Suppressor macrophage (primary cell): Measurements from ENCODE around the gene TFF3.

Experiments
- DNase-seq, 4 experiments: peaks; one replicate each; pipeline ENCODE4 v3.0.0-alpha.2; 2020 to 2022

TFF3 gene

DNA sequence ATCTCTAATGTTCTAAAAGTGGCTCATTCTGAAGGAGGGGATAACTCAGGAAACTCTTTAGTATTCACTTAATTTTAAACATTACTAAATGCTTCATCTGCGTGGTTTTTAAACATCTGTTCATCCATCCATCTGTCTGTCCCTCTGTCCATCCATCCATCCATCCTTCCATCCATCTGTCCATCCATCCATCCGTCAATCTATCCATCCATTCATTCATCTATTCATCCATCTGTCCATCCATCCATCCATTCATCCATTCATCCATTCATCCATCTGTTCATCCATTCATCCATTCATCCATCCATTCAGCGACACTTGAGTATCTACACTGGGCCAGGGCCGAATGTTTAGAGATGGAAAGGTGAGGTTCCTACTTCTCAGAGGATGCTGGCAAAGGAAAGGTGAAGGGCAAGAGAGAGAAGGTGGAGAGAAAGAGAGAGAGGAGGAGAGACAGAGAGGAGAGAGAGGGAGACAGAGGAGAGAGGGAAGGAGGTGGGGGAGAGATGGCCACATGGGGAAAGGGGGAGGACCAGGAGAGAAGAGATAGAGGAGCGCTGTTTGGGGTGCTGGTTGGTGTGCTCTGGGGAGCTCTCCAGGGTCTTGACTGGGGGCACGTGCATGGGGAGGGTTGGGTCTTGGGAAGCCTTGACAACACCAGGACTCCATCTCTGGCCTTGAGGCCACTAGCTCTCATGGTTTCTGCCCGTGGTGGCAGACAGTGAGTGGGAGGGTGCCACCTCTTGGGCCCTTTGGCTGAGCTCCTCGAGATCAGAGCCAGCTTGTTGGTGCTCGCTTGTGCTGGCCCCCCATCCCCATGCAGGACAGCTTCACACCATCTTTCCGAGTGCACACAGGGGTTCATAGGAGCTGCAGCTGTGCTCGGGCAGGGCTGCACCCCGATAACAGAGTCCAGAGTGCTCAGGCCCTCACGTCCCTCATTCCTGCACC, 50.7 kb downstream of the TFF3 start:
- no peak for DNase-seq

DNA sequence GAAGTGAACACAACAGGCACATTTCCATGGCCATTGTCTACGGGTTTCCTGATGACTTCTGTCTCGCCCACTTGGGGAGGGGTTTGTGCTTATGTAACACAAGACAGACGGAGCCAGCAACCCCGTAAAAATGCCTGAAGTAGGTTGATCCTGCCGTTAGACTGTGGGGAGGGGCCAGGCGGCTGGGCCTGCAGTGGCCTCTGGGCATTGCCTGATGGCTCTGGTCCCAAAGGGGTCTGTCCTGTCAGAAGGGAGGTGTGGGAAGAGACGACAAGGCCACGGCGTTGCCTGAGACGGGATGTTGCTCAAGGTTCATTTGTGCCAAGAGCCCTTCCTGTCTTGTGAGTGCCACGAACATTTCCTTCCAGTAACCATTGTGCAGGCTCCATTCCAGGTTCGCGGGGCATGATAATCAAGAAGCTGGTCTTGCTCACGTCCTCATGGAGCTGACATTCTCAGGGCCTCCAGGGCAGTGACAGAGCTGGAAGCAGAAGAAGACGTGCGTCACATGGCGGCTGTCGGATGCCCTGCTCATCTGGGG, 51.5 kb downstream of the TFF3 start:
- DNase-seq, result peak; percentile 58 to 78 (median 73)

DNA sequence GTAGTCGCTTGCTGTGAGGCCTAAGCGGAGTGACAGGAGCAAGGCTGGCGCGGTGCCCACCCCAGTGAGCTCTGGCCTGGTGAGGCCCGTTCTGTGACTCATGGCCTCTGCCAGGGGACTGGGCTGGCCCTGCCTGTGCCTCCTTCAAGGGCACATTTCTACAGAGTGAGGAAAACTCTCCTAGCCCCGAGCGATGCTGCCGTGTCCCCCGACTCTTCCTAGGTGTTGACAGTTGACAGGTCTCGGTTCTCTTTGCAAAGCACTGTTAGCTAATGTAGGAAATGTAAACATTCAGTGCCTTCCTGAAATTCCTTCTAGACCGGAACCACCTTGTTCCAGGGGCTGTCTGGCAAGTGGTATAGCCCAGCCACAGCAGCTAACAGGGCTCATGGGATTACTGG, 52.4 kb downstream of the TFF3 start:
- peak; percentile 54 to 71 (median 64) for DNase-seq

DNA sequence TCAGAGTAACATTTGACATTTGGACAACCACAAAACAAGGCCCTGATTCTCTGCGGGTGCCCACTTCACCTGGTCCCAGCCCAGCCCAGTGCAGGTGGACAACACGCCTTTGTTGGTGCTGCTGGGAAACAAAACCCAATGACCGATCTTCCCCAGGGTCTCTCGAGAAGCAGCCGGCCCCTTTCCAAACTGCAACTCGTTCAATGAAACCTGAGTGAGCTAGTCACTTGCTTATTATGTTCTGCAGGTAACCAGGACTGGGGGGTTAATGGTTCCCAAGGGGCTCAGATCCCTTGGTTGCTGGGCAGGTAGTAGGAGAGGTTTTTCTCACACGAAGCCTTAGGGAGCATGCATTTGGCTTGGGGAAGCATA, 53.4 kb downstream of the TFF3 start:
- DNase-seq, result no peak
